Measurements from ENCODE around the gene DSCAML1. TPM values are rescaled to one million over a fixed set of nuclear protein-coding genes. Genes with fewer than 3 reads are reported as not detected.

The DSCAML1 gene
- total and polyA plus RNA-seq, 2 of the 8 experiments (the other 6 are each of a cell fraction or from before 2014, with no cell fraction given): 0.19 to 0.24 TPM

DNA sequence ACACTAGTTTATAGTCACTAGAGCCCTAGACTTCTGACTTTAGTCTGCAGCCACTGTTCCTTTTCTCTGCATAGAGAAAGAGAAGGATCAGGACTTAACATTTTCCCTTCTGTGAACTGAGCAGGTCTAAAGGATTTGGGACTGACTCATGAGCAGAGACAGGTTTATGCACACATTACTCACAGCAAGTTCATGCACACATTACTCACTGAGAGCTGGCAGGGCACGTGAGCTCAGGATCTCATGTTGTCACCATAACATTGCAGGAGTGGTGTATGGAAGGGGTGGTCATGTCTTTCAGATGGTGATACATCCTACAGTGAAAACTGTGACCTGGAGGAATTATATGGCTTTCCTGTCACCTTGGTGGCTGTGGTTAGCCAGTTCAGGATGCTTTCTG, 413.0 kb downstream of the DSCAML1 start:
- no peak overlapping the region; the same call in 1 of the 2 replicates for H4K8ac ChIP-seq (ENCODE audit: extremely low read depth, insufficient read depth, low read length)
- no peak overlapping the region for H2BK5ac ChIP-seq (ENCODE audit: low read depth, low read length)
- H2BK120ac ChIP-seq (replicated peaks; ENCODE audit: low read depth, low read length): no peak overlapping the region
- H2BK15ac ChIP-seq (ENCODE audit: low read length): no peak overlapping the region
- no peaks in the 10 kb centered on the region for H3K79me2 ChIP-seq (ENCODE audit: control insufficient read depth in 1 of 2, insufficient read depth in 2 of 2, low read length in 2 of 2)
- no peak for DNase-seq (ENCODE audit: low read depth in 1 of 2, low spot score in 2 of 2)
- H3K79me1 ChIP-seq (ENCODE audit: low read depth, low read length): no peaks in the 10 kb centered on the region
- H3K14ac ChIP-seq (ENCODE audit: insufficient read length): no peak overlapping the region
- H3K56ac ChIP-seq (replicated peaks; ENCODE audit: insufficient read length, low read depth, low read length): no peak overlapping the region
- H4K5ac ChIP-seq (ENCODE audit: insufficient read length, low read depth, low read length): no peak overlapping the region
- ChIA-PET CTCF (ENCODE audit: partially characterized antibody) (interaction anchor here (1.2 to 1.5 kb wide), 4 partner anchors 26 to 60 kb away, joined by 3 to 6 read pairs (median 4); no protein-coding TSS in a partner anchor), POLR2A (ENCODE audit: partially characterized antibody) (no interaction called here)
- no peak overlapping the region for H2AK5ac ChIP-seq (ENCODE audit: low read depth, low read length)
- peaks cover 0 to 11% (median 2%) of the 10 kb centered on the region in 4 experiments; a peak in 3 of 8 replicates for H3K36me3 ChIP-seq (ENCODE audit: control insufficient read depth in 2 of 4, insufficient read depth in 4 of 4, low read length in 3 of 4)
- H4K91ac ChIP-seq (replicated peaks; ENCODE audit: insufficient read length, low read length): no peak overlapping the region
- H2BK12ac ChIP-seq (ENCODE audit: low read depth, low read length): no peak overlapping the region
- H3K27me3 ChIP-seq (replicated peaks in 1 of 4; ENCODE audit: control insufficient read depth in 3 of 4, extremely low read depth in 1 of 4, insufficient read depth in 3 of 4, low read length in 3 of 4): no peaks in the 10 kb centered on the region
- no peak overlapping the region for H3K4me2 ChIP-seq (ENCODE audit: insufficient read depth in 1 of 2, low read depth in 2 of 2, low read length in 2 of 2)
- no peak overlapping the region for H2BK20ac ChIP-seq (ENCODE audit: low read length)
- H3K4me1 ChIP-seq (replicated peaks in 1 of 4; ENCODE audit: control insufficient read depth in 3 of 4, insufficient read depth in 4 of 4, low read length in 3 of 4): peaks cover 0 to 3% (median 0%) of the 10 kb centered on the region in 4 experiments; a peak in 3 of 7 replicates
- no peaks in the 10 kb centered on the region for H3K23me2 ChIP-seq (ENCODE audit: low read depth, low read length)
- 75% methylated on average over 1 of the region's 1 CpG; no CpG with 5 or more reads in 1 of the 2 experiments for WGBS, 2 experiments (ENCODE audit: extremely low coverage in 1 of 2, insufficient coverage in 1 of 2, insufficient read length in 1 of 2, insufficient replicate concordance in 2 of 2, low coverage in 1 of 2, low lambda C conversion rate in 2 of 2, missing lambda C conversion rate in 1 of 2)
- no peak overlapping the region for H3K4me3 ChIP-seq (ENCODE audit: extremely low read depth in 1 of 4, insufficient read depth in 2 of 4, low read depth in 3 of 4, low read length in 4 of 4)
- no peaks in the 10 kb centered on the region for H3K9me3 ChIP-seq (ENCODE audit: insufficient read depth in 2 of 2, low read depth in 1 of 2, low read length in 1 of 2)
- H4K20me1 ChIP-seq (replicated peaks in 1 of 2; ENCODE audit: control insufficient read depth in 1 of 2, insufficient read depth in 2 of 2, low read length in 2 of 2): peaks cover 2% of the 10 kb centered on the region in 2 experiments
- no peak for FAIRE-seq
- no peak overlapping the region for H2AFZ ChIP-seq (ENCODE audit: low read length)
- H3K9ac ChIP-seq (replicated peaks in 1 of 4; ENCODE audit: extremely low read depth in 1 of 4, low read depth in 3 of 4, low read length in 3 of 4): no peak overlapping the region
- H3K4ac ChIP-seq (replicated peaks; ENCODE audit: insufficient read length, low read depth, low read length): no peak overlapping the region
- no peak overlapping the region for H3K18ac ChIP-seq (ENCODE audit: extremely low read depth, low read length)
- H3K27ac ChIP-seq (ENCODE audit: low read depth, low read length): no peak overlapping the region
- TF ChIP-seq, protein P1, sequence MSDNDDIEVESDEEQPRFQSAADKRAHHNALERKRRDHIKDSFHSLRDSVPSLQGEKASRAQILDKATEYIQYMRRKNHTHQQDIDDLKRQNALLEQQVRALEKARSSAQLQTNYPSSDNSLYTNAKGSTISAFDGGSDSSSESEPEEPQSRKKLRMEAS (IDR thresholded peaks at IDR 0.05): no peak
- TF ChIP-seq ZNF274 (IDR thresholded peaks at IDR 0.05; ENCODE audit: borderline replicate concordance, extremely low read depth, low read length) (no peak), EP300 (IDR thresholded peaks at IDR 0.05; ENCODE audit: borderline replicate concordance in 1 of 2, low read depth in 2 of 2, low read length in 2 of 2) (no peak), FOSL1 (IDR thresholded peaks at IDR 0.05; ENCODE audit: insufficient read depth, low read depth, low read length) (no peak), KDM5A (IDR thresholded peaks at IDR 0.05; ENCODE audit: low read length) (no peak), TAF7 (optimal IDR thresholded peaks at IDR 0.05; ENCODE audit: borderline replicate concordance, low read depth, low read length) (no peak), HDAC2 (IDR thresholded peaks at IDR 0.05; ENCODE audit: borderline replicate concordance in 1 of 2, low read depth in 2 of 2, low read length in 2 of 2) (no peak), RAD21 (IDR thresholded peaks at IDR 0.05 in 1 of 2, conservative IDR thresholded peaks at IDR 0.05 in 1 of 2; ENCODE audit: low read depth in 2 of 2, low read length in 2 of 2) (no peak), POLR2AphosphoS5 (IDR thresholded peaks at IDR 0.05; ENCODE audit: low read depth, low read length) (no peak)
- TF ChIP-seq, protein P2, sequence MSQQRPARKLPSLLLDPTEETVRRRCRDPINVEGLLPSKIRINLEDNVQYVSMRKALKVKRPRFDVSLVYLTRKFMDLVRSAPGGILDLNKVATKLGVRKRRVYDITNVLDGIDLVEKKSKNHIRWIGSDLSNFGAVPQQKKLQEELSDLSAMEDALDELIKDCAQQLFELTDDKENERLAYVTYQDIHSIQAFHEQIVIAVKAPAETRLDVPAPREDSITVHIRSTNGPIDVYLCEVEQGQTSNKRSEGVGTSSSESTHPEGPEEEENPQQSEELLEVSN (IDR thresholded peaks at IDR 0.05): no peak
- H3K23ac ChIP-seq (ENCODE audit: insufficient read length): no peak overlapping the region

Data from H1 (cell line).